HG03066 (cell line): Measurements from ENCODE around the gene C20orf173.
"Not testable (repeated sequence)": the region's sequence is repeated elsewhere in the genome, so short reads cannot be mapped to it uniquely, and the experiment has no call there.

ENCODE experiments used
- ATAC-seq: cut with Tn5 transposase; IDR thresholded peaks from one replicate; pipeline ENCODE4 v1.9.1; 2021; ENCODE audit warnings: low read depth; ENCODE audit not compliant: unreplicated experiment

C20orf173 gene

GRCh38 chr20:35547329-35547728 lies 17.9 kb upstream of the C20orf173 start:
- ATAC-seq = no peak

- ATAC-seq = no peak
Measured at GRCh38 chr20:35546127-35546526, 16.7 kb upstream of the C20orf173 start.

GRCh38 chr20:35544941-35545340 lies 15.5 kb upstream of the C20orf173 start:
- ATAC-seq = not testable (repeated sequence)

- no peak for ATAC-seq
Measured at GRCh38 chr20:35544436-35544835, 15.0 kb upstream of the C20orf173 start.

- no peak for ATAC-seq
Measured at GRCh38 chr20:35542990-35543389, 13.5 kb upstream of the C20orf173 start.

GRCh38 chr20:35541783-35542662 lies 12.6 kb upstream of the C20orf173 start, which contains the start of gene ERGIC3:
Gene ERGIC3 (plus strand): TSS chr20:35542078. CDS start chr20:35542098, 20 bp downstream.
- ATAC-seq = peak; percentile 77

GRCh38 chr20:35541118-35541782 lies 11.8 kb upstream of the C20orf173 start:
- no peak for ATAC-seq

GRCh38 chr20:35539756-35540212 lies 10.3 kb upstream of the C20orf173 start:
- peak; percentile 56 for ATAC-seq

- no peak for ATAC-seq
Measured at GRCh38 chr20:35527122-35527769, 2.2 kb downstream of the C20orf173 start.

GRCh38 chr20:35525639-35526038 lies 3.8 kb downstream of the C20orf173 start:
- no peak for ATAC-seq

- no peak for ATAC-seq
Measured at GRCh38 chr20:35523298-35523888, 6.1 kb downstream of the C20orf173 start.

- no peak for ATAC-seq
Measured at GRCh38 chr20:35518955-35519354, 10.5 kb downstream of the C20orf173 start.

- ATAC-seq = not testable (repeated sequence)
Measured at GRCh38 chr20:35517767-35518166, 11.7 kb downstream of the C20orf173 start.

- no peak for ATAC-seq
Measured at GRCh38 chr20:35517125-35517524, 12.3 kb downstream of the C20orf173 start.

GRCh38 chr20:35515949-35516645 lies 13.4 kb downstream of the C20orf173 start:
- no peak for ATAC-seq

- ATAC-seq = no peak
Measured at GRCh38 chr20:35515341-35515740, 14.1 kb downstream of the C20orf173 start.

GRCh38 chr20:35514371-35514932 lies 15.0 kb downstream of the C20orf173 start:
- ATAC-seq = no peak

- ATAC-seq = no peak
Measured at GRCh38 chr20:35511814-35512420, 17.5 kb downstream of the C20orf173 start.

- no peak for ATAC-seq
Measured at GRCh38 chr20:35510951-35511735, 18.3 kb downstream of the C20orf173 start.
